Left ventricle myocardium inferior (tissue), 1 donor: ENCODE results near the gene C19orf85. TPM values are rescaled to one million over a fixed set of nuclear protein-coding genes. Genes with fewer than 3 reads are reported as not detected.

Source experiments
- DNase-seq: peaks from one replicate; pipeline ENCODE4 v3.0.0-alpha.2; 2020
- H3K27ac ChIP-seq: fragments of 200-600 bp; replicated peaks from 2 replicates; pipeline ENCODE4 v1.8.0; 2021
- H3K27me3 ChIP-seq: fragments of 200-600 bp; 2 replicates; pipeline ENCODE4 v1.8.0; 2021; ENCODE audit warnings: low read depth
- H3K36me3 ChIP-seq: fragments of 200-600 bp; 2 replicates; pipeline ENCODE4 v1.8.0; 2021
- H3K4me1 ChIP-seq: fragments of 200-600 bp; 2 replicates; pipeline ENCODE4 v1.8.0; 2021
- H3K4me3 ChIP-seq: fragments of 200-600 bp; 2 replicates; pipeline ENCODE4 v1.8.0; 2021; ENCODE audit warnings: mild to moderate bottlenecking, moderate library complexity
- H3K9me3 ChIP-seq: fragments of 200-600 bp; replicated peaks from 2 replicates; pipeline ENCODE4 v1.8.0; 2021
- intact Hi-C: fragments of 100-400 bp; cut with micrococcal nuclease; formaldehyde crosslinking; loops from one replicate; pipeline ENCODE4 v1.11.0; 2022
- total RNA-seq: library from RNA; stranded (reverse); fragmentation: NEBNext Ultra II Directional; extraction: Animal tissue kit (Norgen Biotek cat#: 25700); gene quantifications from one replicate; pipeline ENCODE4 v1.2.1, GENCODE V29; 2021
- TF ChIP-seq, protein P1 (sequence below): fragments of 200-600 bp; IDR thresholded peaks from 2 replicates; pipeline ENCODE4 v1.8.0; 2021; ENCODE audit warnings: antibody characterized with exemption, mild to moderate bottlenecking, borderline replicate concordance
- donor health status: DM: no; HTN: yes; CAD: no; lungs with severe emphysema.

C19orf85 gene
- total RNA-seq, 1 donor from 2014 or later = not detected

DNA sequence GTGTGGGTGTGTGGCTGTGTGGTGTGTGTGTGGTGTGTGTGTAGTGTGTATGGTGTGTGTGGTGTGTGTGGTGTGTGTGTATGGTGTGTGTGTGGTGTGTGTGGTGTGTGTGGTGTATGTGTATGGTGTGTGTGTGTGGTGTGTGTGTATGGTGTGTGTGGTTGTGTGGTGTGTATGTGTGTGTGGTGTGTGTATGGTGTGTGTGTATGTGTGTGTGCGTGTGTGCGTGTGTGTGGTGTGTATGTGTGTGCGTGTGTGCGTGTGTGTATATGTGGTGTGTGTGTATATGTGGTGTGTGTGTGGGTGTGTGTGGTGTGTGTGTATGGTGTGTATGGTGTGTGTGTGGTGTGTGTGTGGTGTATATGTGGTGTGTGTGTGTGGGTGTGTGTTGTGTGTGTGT is 29.5 kb downstream of the C19orf85 start:
- Histone ChIP-seq H3K27me3 (peaks cover 85% of the 10 kb centered on the region), H3K9me3 (no peaks in the 10 kb centered on the region)

GRCh38 chr19:55434356-55434919 is 30.1 kb downstream of the C19orf85 start:
- no peaks in the 10 kb centered on the region for H3K36me3 ChIP-seq
- H3K4me1 ChIP-seq = no peaks in the 10 kb centered on the region
- H3K4me3 ChIP-seq = no peak overlapping the region
- no peak for DNase-seq
- H3K27ac ChIP-seq = no peak overlapping the region
- no peaks in the 10 kb centered on the region for H3K9me3 ChIP-seq
- intact Hi-C loops = no loop called here
- TF ChIP-seq, protein P1, sequence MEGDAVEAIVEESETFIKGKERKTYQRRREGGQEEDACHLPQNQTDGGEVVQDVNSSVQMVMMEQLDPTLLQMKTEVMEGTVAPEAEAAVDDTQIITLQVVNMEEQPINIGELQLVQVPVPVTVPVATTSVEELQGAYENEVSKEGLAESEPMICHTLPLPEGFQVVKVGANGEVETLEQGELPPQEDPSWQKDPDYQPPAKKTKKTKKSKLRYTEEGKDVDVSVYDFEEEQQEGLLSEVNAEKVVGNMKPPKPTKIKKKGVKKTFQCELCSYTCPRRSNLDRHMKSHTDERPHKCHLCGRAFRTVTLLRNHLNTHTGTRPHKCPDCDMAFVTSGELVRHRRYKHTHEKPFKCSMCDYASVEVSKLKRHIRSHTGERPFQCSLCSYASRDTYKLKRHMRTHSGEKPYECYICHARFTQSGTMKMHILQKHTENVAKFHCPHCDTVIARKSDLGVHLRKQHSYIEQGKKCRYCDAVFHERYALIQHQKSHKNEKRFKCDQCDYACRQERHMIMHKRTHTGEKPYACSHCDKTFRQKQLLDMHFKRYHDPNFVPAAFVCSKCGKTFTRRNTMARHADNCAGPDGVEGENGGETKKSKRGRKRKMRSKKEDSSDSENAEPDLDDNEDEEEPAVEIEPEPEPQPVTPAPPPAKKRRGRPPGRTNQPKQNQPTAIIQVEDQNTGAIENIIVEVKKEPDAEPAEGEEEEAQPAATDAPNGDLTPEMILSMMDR = no peak
- H3K27me3 ChIP-seq = peaks cover 85% of the 10 kb centered on the region

More for the DNA sequence above, 29.5 kb downstream of the C19orf85 start:
- DNase-seq = no peak
- no peaks in the 10 kb centered on the region for H3K4me1 ChIP-seq
- no peaks in the 10 kb centered on the region for H3K36me3 ChIP-seq
- TF ChIP-seq, protein P1 = no peak
- H3K27ac ChIP-seq = no peak overlapping the region
- intact Hi-C loops = no loop called here
- H3K4me3 ChIP-seq = no peak overlapping the region

- Histone ChIP-seq H3K9me3 (no peaks in the 10 kb centered on the region), H3K4me1 (no peaks in the 10 kb centered on the region), H3K27ac (no peak overlapping the region), H3K36me3 (no peaks in the 10 kb centered on the region), H3K27me3 (peaks cover 85% of the 10 kb centered on the region), H3K4me3 (no peak overlapping the region)
- DNase-seq = no peak
- TF ChIP-seq, protein P1 = no peak
- intact Hi-C loops = no loop called here
Measured at GRCh38 chr19:55433292-55433691, 31.3 kb downstream of the C19orf85 start.

GRCh38 chr19:55432241-55432959 is 32.2 kb downstream of the C19orf85 start:
- intact Hi-C loops = no loop called here
- Histone ChIP-seq H3K4me3 (no peak overlapping the region), H3K4me1 (no peaks in the 10 kb centered on the region), H3K36me3 (no peaks in the 10 kb centered on the region), H3K27me3 (peaks cover 85% of the 10 kb centered on the region), H3K9me3 (no peaks in the 10 kb centered on the region), H3K27ac (no peak overlapping the region)
- TF ChIP-seq, protein P1 = no peak
- DNase-seq = no peak

GRCh38 chr19:55431183-55431582 is 33.4 kb downstream of the C19orf85 start:
- Histone ChIP-seq H3K9me3 (no peaks in the 10 kb centered on the region), H3K27ac (no peak overlapping the region), H3K4me3 (no peak overlapping the region), H3K27me3 (peaks cover 85% of the 10 kb centered on the region), H3K4me1 (no peaks in the 10 kb centered on the region), H3K36me3 (no peaks in the 10 kb centered on the region)
- DNase-seq = no peak
- TF ChIP-seq, protein P1 = no peak
- intact Hi-C loops = no loop called here
